Smooth muscle cell (in vitro differentiated cells): ENCODE measurements around the gene TLR6. TPM values are rescaled to one million over a fixed set of nuclear protein-coding genes. Genes with fewer than 3 reads are reported as not detected.

Source experiments
- DNase-seq: peaks from one replicate; lab custom pipeline; 2025; ENCODE audit not compliant: unreplicated experiment; lab: John Stamatoyannopoulos, UW
- H2AFZ ChIP-seq: fragments of 200-600 bp; sonication (generic); 2 replicates; pipeline ENCODE4 v1.6.0; 2016; ENCODE audit warnings: antibody characterized with exemption, low read depth, mild to moderate bottlenecking
- H3F3A ChIP-seq: fragments of 200-600 bp; sonication (generic); 2 replicates; pipeline ENCODE4 v1.6.0; 2017; ENCODE audit warnings: antibody characterized with exemption, low read depth
- H3K27ac ChIP-seq: fragments of 200-600 bp; sonication (generic); 2 replicates; pipeline ENCODE4 v1.5.1; 2016; ENCODE audit warnings: low read depth, mild to moderate bottlenecking
- H3K27me3 ChIP-seq: fragments of 200-600 bp; sonication (generic); 2 replicates; pipeline ENCODE4 v1.6.1; 2016; ENCODE audit warnings: low read depth, mild to moderate bottlenecking
- H3K36me3 ChIP-seq: fragments of 200-600 bp; sonication (generic); 2 replicates; pipeline ENCODE4 v1.5.1; 2016; ENCODE audit warnings: low read depth
- H3K4me1 ChIP-seq: fragments of 200-600 bp; sonication (generic); 2 replicates; pipeline ENCODE4 v1.5.1; 2016; ENCODE audit warnings: low read depth
- H3K4me2 ChIP-seq: fragments of 200-600 bp; sonication (generic); 2 replicates; pipeline ENCODE4 v1.6.0; 2016; ENCODE audit warnings: mild to moderate bottlenecking
- H3K4me3 ChIP-seq: fragments of 200-600 bp; sonication (generic); 2 replicates; pipeline ENCODE4 v1.5.1; 2016; ENCODE audit warnings: mild to moderate bottlenecking
- H3K79me2 ChIP-seq: fragments of 200-600 bp; sonication (generic); 2 replicates; pipeline ENCODE4 v1.6.0; 2016; ENCODE audit warnings: low read depth, mild to moderate bottlenecking
- H3K9ac ChIP-seq: fragments of 200-600 bp; sonication (generic); 2 replicates; pipeline ENCODE4 v1.6.0; 2016; ENCODE audit warnings: low read depth
- H3K9me3 ChIP-seq: fragments of 200-600 bp; sonication (generic); replicated peaks from 2 replicates; pipeline ENCODE4 v1.5.1; 2016; ENCODE audit warnings: low read depth
- H4K20me1 ChIP-seq: fragments of 200-600 bp; sonication (generic); 2 replicates; pipeline ENCODE4 v1.6.0; 2016; ENCODE audit warnings: low read depth
- CTCF ChIP-seq: fragments of 200-600 bp; sonication (generic); IDR thresholded peaks from 2 replicates; pipeline ENCODE4 v1.5.1; 2017; ENCODE audit warnings: borderline replicate concordance, mild to moderate bottlenecking, antibody characterized with exemption; ENCODE audit not compliant: insufficient read depth, poor library complexity, severe bottlenecking
- WGBS: methylation state at CpG from one replicate; pipeline ENCODE4 v1.1.7; 2016; ENCODE audit warnings: low lambda C conversion rate; 5-methylcytosine and 5-hydroxymethylcytosine counted together
- polyA plus RNA-seq: library from polyadenylated mRNA; unstranded; fragments of >200 nt; fragmentation: Nextera tagmentation; extraction: Ambion mirVana; gene quantifications from 2 replicates; pipeline ENCODE4 v1.2.1, GENCODE V29; 2016
- total RNA-seq: library from RNA; depleted of rRNA; stranded (reverse); fragments of >200 nt; gene quantifications from 2 replicates; pipeline ENCODE4 v1.2.3, GENCODE V29; 2014

The TLR6 gene
- total and polyA plus RNA-seq, 2 experiments from 2014 or later = 0.17 to 4.4 TPM

- Histone ChIP-seq H3K4me2 (peak overlapping the region; percentile 87), H3K9me3 (no peaks in the 10 kb centered on the region), H3K27me3 (no peaks in the 10 kb centered on the region), H4K20me1 (peaks cover 82% of the 10 kb centered on the region), H3K4me3 (no peak overlapping the region), H3K27ac (peak overlapping the region; percentile 99), H2AFZ (no peak overlapping the region), H3K9ac (peak overlapping the region; percentile 20), H3K4me1 (peaks cover 18% of the 10 kb centered on the region), H3F3A (peaks cover 10% of the 10 kb centered on the region), H3K79me2 (peaks cover 95% of the 10 kb centered on the region), H3K36me3 (no peaks in the 10 kb centered on the region)
- DNase-seq = no peak
- TF ChIP-seq CTCF = no peak
- 34% methylated on average over 5 of the region's 5 CpGs for WGBS
Observed at GRCh38 chr4:38872620-38873019, 16.0 kb upstream of the TLR6 start.

DNA sequence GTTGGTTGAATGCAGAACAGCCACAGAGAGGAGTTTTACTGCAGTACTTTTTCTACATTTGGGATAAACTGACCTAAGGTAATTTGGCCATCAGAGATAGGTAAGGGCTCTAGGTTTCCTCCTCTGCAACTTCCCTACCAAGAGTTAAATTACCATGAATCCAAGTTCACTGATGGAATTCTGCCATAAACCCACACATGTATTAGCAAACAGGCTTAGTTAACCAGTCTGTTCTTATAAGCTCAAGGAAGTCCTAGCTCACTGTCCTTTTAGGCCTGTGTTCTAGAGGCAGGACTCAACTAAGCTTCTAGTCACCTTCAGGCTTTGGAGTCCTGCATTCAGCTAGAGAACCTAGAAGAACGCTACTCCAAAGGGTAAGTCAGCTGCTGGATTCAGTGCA is 15.0 kb upstream of the TLR6 start:
- H3K4me2 ChIP-seq = peak overlapping the region; percentile 87
- H3K27ac ChIP-seq = peak overlapping the region; percentile 99
- 83% methylated on average over 1 of the region's 1 CpG for WGBS
- no peak overlapping the region for H2AFZ ChIP-seq
- no peaks in the 10 kb centered on the region for H3K9me3 ChIP-seq
- H3K9ac ChIP-seq = no peak overlapping the region
- H3K36me3 ChIP-seq = no peaks in the 10 kb centered on the region
- no peak for TF ChIP-seq CTCF
- peaks cover 87% of the 10 kb centered on the region for H3K79me2 ChIP-seq
- peaks cover 10% of the 10 kb centered on the region for H3F3A ChIP-seq
- DNase-seq = no peak
- H3K27me3 ChIP-seq = no peaks in the 10 kb centered on the region
- H4K20me1 ChIP-seq = peaks cover 72% of the 10 kb centered on the region
- peaks cover 22% of the 10 kb centered on the region for H3K4me1 ChIP-seq
- no peak overlapping the region for H3K4me3 ChIP-seq

- H3K27ac ChIP-seq = peak overlapping the region; percentile 99
- no peaks in the 10 kb centered on the region for H3K27me3 ChIP-seq
- no peaks in the 10 kb centered on the region for H3K36me3 ChIP-seq
- H3K4me1 ChIP-seq = peaks cover 22% of the 10 kb centered on the region
- DNase-seq = no peak
- peaks cover 59% of the 10 kb centered on the region for H4K20me1 ChIP-seq
- WGBS = 54% methylated on average over 7 of the region's 7 CpGs
- H3K9me3 ChIP-seq = no peaks in the 10 kb centered on the region
- peak overlapping the region; percentile 16 for H3K9ac ChIP-seq
- H3K4me2 ChIP-seq = peak overlapping the region; percentile 87
- TF ChIP-seq CTCF = no peak
- H3F3A ChIP-seq = peaks cover 10% of the 10 kb centered on the region
- peaks cover 76% of the 10 kb centered on the region for H3K79me2 ChIP-seq
- no peak overlapping the region for H3K4me3 ChIP-seq
- H2AFZ ChIP-seq = no peak overlapping the region
Observed at GRCh38 chr4:38870098-38870808, 13.6 kb upstream of the TLR6 start.

GRCh38 chr4:38869511-38869910 is 12.9 kb upstream of the TLR6 start:
- H3K79me2 ChIP-seq = peaks cover 68% of the 10 kb centered on the region
- peak overlapping the region; percentile 87 for H3K4me2 ChIP-seq
- DNase-seq = no peak
- peaks cover 51% of the 10 kb centered on the region for H4K20me1 ChIP-seq
- H3K9ac ChIP-seq = no peak overlapping the region
- H2AFZ ChIP-seq = no peak overlapping the region
- H3K4me1 ChIP-seq = peaks cover 22% of the 10 kb centered on the region
- peak overlapping the region; percentile 89 for H3K4me3 ChIP-seq
- no peaks in the 10 kb centered on the region for H3K9me3 ChIP-seq
- no peaks in the 10 kb centered on the region for H3K36me3 ChIP-seq
- H3F3A ChIP-seq = peaks cover 10% of the 10 kb centered on the region
- no peaks in the 10 kb centered on the region for H3K27me3 ChIP-seq
- no peak for TF ChIP-seq CTCF
- 85% methylated on average over 2 of the region's 2 CpGs for WGBS
- H3K27ac ChIP-seq = peak overlapping the region; percentile 99
